ENCODE data around the gene KANSL2. TPM values are rescaled to one million over a fixed set of nuclear protein-coding genes. Genes with fewer than 3 reads are reported as not detected.
"Not testable (repeated sequence)": the region's sequence is repeated elsewhere in the genome, so short reads cannot be mapped to it uniquely, and the experiment has no call there.

Gene KANSL2
- total RNA-seq, 2 experiments from 2014 or later: 47.1 to 52.7 TPM

DNA sequence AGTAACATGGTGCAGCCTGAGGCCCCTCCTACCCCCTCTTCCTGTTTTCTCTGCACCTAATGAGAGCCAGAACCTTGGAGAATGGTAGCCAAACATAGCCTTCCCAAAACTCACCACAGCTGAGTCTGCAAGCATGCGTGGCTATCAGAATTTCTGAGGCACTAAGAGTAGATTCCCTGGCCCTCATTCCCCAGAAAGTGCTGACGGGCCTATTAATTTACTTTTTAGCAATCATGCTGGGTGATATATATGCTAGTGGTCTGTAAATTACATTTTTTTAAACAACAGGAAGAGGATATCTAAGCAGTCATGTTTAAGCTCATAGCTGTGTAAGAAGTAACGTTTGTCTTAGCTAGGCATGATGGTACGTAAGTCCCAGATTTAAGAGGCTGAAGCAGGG, 30.4 kb downstream of the KANSL2 start:
- Histone ChIP-seq H3K36me3 (ENCODE audit: insufficient read depth, low read length) (peaks cover 96% of the 10 kb centered on the region), H3K4me3 (ENCODE audit: low read depth, low read length, poor library complexity, severe bottlenecking) (no peak overlapping the region), H3K4me1 (ENCODE audit: insufficient read depth, low read length, poor library complexity, severe bottlenecking) (no peaks in the 10 kb centered on the region), H3K9me3 (ENCODE audit: low read length) (no peaks in the 10 kb centered on the region), H3K4me2 (ENCODE audit: low read length) (no peak overlapping the region), H3K9me2 (ENCODE audit: insufficient read depth, low read length) (no peaks in the 10 kb centered on the region), H2AFZ (ENCODE audit: low read length) (no peak overlapping the region), H3K27ac (ENCODE audit: low read depth, low read length, poor library complexity, severe bottlenecking) (no peak overlapping the region), H4K20me1 (ENCODE audit: insufficient read depth, low read length) (no peaks in the 10 kb centered on the region), H3K79me2 (ENCODE audit: insufficient read depth, low read depth, low read length) (no peaks in the 10 kb centered on the region)
- TF ChIP-seq CTCF (conservative IDR thresholded peaks at IDR 0.05; ENCODE audit: low read length) (no peak), EZH2phosphoT487 (IDR thresholded peaks at IDR 0.05; ENCODE audit: borderline replicate concordance, low read depth, low read length) (no peak)
- intact Hi-C loops (cut with micrococcal nuclease; ENCODE audit: unreplicated experiment): no loop called here
- BruUV-seq (replicated peaks): no TSS peak
- ChIA-PET CTCF (ENCODE audit: unreplicated experiment) (no interaction called here), POLR2A (interaction anchor here (1.2 kb wide), 1 partner anchor 28 kb away, joined by 4 read pairs; no protein-coding TSS in a partner anchor)
- DNase-seq (ENCODE audit: low spot score): no peak

- H3K4me3 ChIP-seq (ENCODE audit: low read depth, low read length, poor library complexity, severe bottlenecking); CTCF ChIA-PET (ENCODE audit: unreplicated experiment); H3K4me2 ChIP-seq (ENCODE audit: low read length); H3K9me2 ChIP-seq (ENCODE audit: insufficient read depth, low read length); intact Hi-C loops (cut with micrococcal nuclease; ENCODE audit: unreplicated experiment); H4K20me1 ChIP-seq (ENCODE audit: insufficient read depth, low read length); H2AFZ ChIP-seq (ENCODE audit: low read length); BruUV-seq (replicated peaks); DNase-seq (ENCODE audit: low spot score); H3K4me1 ChIP-seq (ENCODE audit: insufficient read depth, low read length, poor library complexity, severe bottlenecking); H3K9me3 ChIP-seq (ENCODE audit: low read length); H3K79me2 ChIP-seq (ENCODE audit: insufficient read depth, low read depth, low read length); H3K27ac ChIP-seq (ENCODE audit: low read depth, low read length, poor library complexity, severe bottlenecking): not testable (repeated sequence)
- POLR2A ChIA-PET: interaction anchor here (0.7 kb wide), 1 partner anchor 45 kb away, joined by 4 read pairs; no protein-coding TSS in a partner anchor
- peaks cover 71% of the 10 kb centered on the region for H3K36me3 ChIP-seq (ENCODE audit: insufficient read depth, low read length)
Measured at GRCh38 chr12:48645354-48645753, 36.7 kb downstream of the KANSL2 start.

DNA sequence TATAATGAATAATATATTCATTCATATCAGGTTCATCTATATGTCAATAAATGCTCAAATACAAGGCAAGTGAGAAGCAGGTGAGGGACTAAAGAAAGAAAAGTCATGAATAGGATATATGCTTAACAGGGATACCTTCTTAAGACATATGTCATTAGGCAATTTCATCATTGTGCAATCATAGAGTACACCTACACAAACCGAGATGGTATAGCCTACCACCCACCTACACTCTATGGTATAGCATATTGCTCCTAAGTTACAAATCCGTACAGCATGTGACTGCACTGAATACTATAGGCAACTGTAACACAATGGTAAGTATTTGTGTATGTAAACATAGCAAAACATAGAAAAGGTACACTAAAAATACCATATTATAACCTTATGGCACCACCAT, 39.0 kb downstream of the KANSL2 start:
- ChIA-PET POLR2A (interaction anchor here (0.6 to 1.0 kb wide), 2 partner anchors 73 to 94 kb away, joined by 3 to 4 read pairs; no protein-coding TSS in a partner anchor), CTCF (ENCODE audit: unreplicated experiment) (no interaction called here)
- intact Hi-C loops (cut with micrococcal nuclease; ENCODE audit: unreplicated experiment): no loop called here
- H3K27ac ChIP-seq (ENCODE audit: low read depth, low read length, poor library complexity, severe bottlenecking): no peak overlapping the region
- peaks cover 8% of the 10 kb centered on the region for H3K9me3 ChIP-seq (ENCODE audit: low read length)
- no peaks in the 10 kb centered on the region for H3K79me2 ChIP-seq (ENCODE audit: insufficient read depth, low read depth, low read length)
- no peaks in the 10 kb centered on the region for H4K20me1 ChIP-seq (ENCODE audit: insufficient read depth, low read length)
- no TSS peak for BruUV-seq (replicated peaks)
- DNase-seq (ENCODE audit: low spot score): no peak
- no peak overlapping the region for H3K4me2 ChIP-seq (ENCODE audit: low read length)
- no peaks in the 10 kb centered on the region for H3K4me1 ChIP-seq (ENCODE audit: insufficient read depth, low read length, poor library complexity, severe bottlenecking)
- no peak overlapping the region for H3K4me3 ChIP-seq (ENCODE audit: low read depth, low read length, poor library complexity, severe bottlenecking)
- no peak for TF ChIP-seq CTCF (conservative IDR thresholded peaks at IDR 0.05; ENCODE audit: low read length)
- TF ChIP-seq EZH2phosphoT487 (IDR thresholded peaks at IDR 0.05; ENCODE audit: borderline replicate concordance, low read depth, low read length): no peak
- H3K36me3 ChIP-seq (ENCODE audit: insufficient read depth, low read length): peaks cover 49% of the 10 kb centered on the region
- H2AFZ ChIP-seq (ENCODE audit: low read length): no peak overlapping the region
- H3K9me2 ChIP-seq (ENCODE audit: insufficient read depth, low read length): no peaks in the 10 kb centered on the region

GRCh38 chr12:48641752-48642555, 40.1 kb downstream of the KANSL2 start:
- intact Hi-C loops (cut with micrococcal nuclease; ENCODE audit: unreplicated experiment); H3K79me2 ChIP-seq (ENCODE audit: insufficient read depth, low read depth, low read length); H4K20me1 ChIP-seq (ENCODE audit: insufficient read depth, low read length); DNase-seq (ENCODE audit: low spot score); H3K4me1 ChIP-seq (ENCODE audit: insufficient read depth, low read length, poor library complexity, severe bottlenecking); H3K9me2 ChIP-seq (ENCODE audit: insufficient read depth, low read length); H3K27ac ChIP-seq (ENCODE audit: low read depth, low read length, poor library complexity, severe bottlenecking); BruUV-seq (replicated peaks); H3K9me3 ChIP-seq (ENCODE audit: low read length); H3K4me3 ChIP-seq (ENCODE audit: low read depth, low read length, poor library complexity, severe bottlenecking); H2AFZ ChIP-seq (ENCODE audit: low read length); CTCF ChIA-PET (ENCODE audit: unreplicated experiment); H3K4me2 ChIP-seq (ENCODE audit: low read length): not testable (repeated sequence)
- peaks cover 41% of the 10 kb centered on the region for H3K36me3 ChIP-seq (ENCODE audit: insufficient read depth, low read length)
- POLR2A ChIA-PET: interaction anchor here (1.0 kb wide), 1 partner anchor 95 kb away, joined by 3 read pairs; no protein-coding TSS in a partner anchor

Data from OCI-LY7 (cell line).